GM12878 (cell line): ENCODE results near the gene WNT9A. TPM values are rescaled to one million over a fixed set of nuclear protein-coding genes. Genes with fewer than 3 reads are reported as not detected.

Experiments used
- ATAC-seq: fragments of 200-7000 bp; cut with Tn5 transposase; 3 replicates; pipeline ENCODE4 v1.9.1; 2020; ENCODE audit warnings: mild to moderate bottlenecking, moderate library complexity
- BruUV-seq: library from RNA; stranded (reverse); fragments of 400-500 nt; replicated peaks from 2 replicates; lab custom pipeline; 2021; lab: Mats Ljungman, UMichigan
- CTCF ChIA-PET: fragments of 300-600 bp; sonication (Branson Sonifier 250); formaldehyde crosslinking; extraction: SDS; loops from one replicate; lab custom pipeline; 2021; ENCODE audit warnings: inconsistent platforms; lab: Yijun Ruan, JAX
- POLR2A ChIA-PET: fragments of 350-600 bp; formaldehyde crosslinking; extraction: SDS; loops from one replicate; lab custom pipeline; 2021; ENCODE audit warnings: inconsistent platforms; lab: Charles Lee
- RAD21 ChIA-PET: fragments of 300-600 bp; sonication (Branson Sonifier 250); formaldehyde crosslinking; loops from one replicate; lab custom pipeline; 2023; ENCODE audit warnings: antibody characterized with exemption; ENCODE audit not compliant: unreplicated experiment; lab: Charles Lee
- SMC1A ChIA-PET: fragments of 300-600 bp; sonication (Branson Sonifier 250); formaldehyde crosslinking; loops from one replicate; lab custom pipeline; 2023; ENCODE audit not compliant: unreplicated experiment, uncharacterized antibody; lab: Charles Lee
- DNase-seq: peaks from one replicate; pipeline ENCODE4 v3.0.0-alpha.2; 2011; ENCODE audit warnings: low read depth, low spot score
- FAIRE-seq: peaks from 3 replicates; lab custom pipeline; 2011; peaks lifted over from hg19 to GRCh38; lab: Jason Lieb, UNC
- H2AFZ ChIP-seq: 2 replicates; pipeline ENCODE4 v1.6.0; 2011; ENCODE audit warnings: low read depth, low read length, control low read depth; ENCODE audit not compliant: control insufficient read depth
- H3K27ac ChIP-seq: 2 replicates; pipeline ENCODE4 v1.5.1; 2011; ENCODE audit warnings: control low read depth; ENCODE audit not compliant: control insufficient read depth, insufficient read depth
- H3K27me3 ChIP-seq, 2 experiments: replicated peaks in 1 of 2; 2 replicates each; pipeline versions ENCODE4 v1.6.0 to v1.6.1; 2011; ENCODE audit warnings: low read length in 1 of 2; ENCODE audit not compliant: control insufficient read depth in 2 of 2, insufficient read depth in 2 of 2
- H3K36me3 ChIP-seq, 2 experiments: 2 replicates each; pipeline ENCODE4 v1.5.1; 2011; ENCODE audit warnings: low read length in 1 of 2; ENCODE audit not compliant: control insufficient read depth in 2 of 2, insufficient read depth in 2 of 2
- H3K4me1 ChIP-seq: 2 replicates; pipeline ENCODE4 v1.6.1; 2011; ENCODE audit warnings: mild to moderate bottlenecking, low read length, moderate library complexity, mixed read lengths; ENCODE audit not compliant: control insufficient read depth, insufficient read depth
- H3K4me2 ChIP-seq: 2 replicates; pipeline ENCODE4 v1.6.0; 2011; ENCODE audit warnings: control low read depth; ENCODE audit not compliant: control insufficient read depth, insufficient read depth
- H3K4me3 ChIP-seq: fragments of 200-600 bp; sonication (generic); 2 replicates; pipeline ENCODE4 v1.5.1; 2016
- H3K79me2 ChIP-seq: 2 replicates; pipeline ENCODE4 v1.6.0; 2011; ENCODE audit warnings: low read length; ENCODE audit not compliant: control insufficient read depth, insufficient read depth
- H3K9ac ChIP-seq: 2 replicates; pipeline ENCODE4 v1.8.0; 2011; ENCODE audit warnings: low read length, control low read depth, mixed read lengths; ENCODE audit not compliant: control insufficient read depth, insufficient read depth
- H3K9me3 ChIP-seq: replicated peaks from 3 replicates; pipeline ENCODE4 v1.5.1; 2011; ENCODE audit warnings: mild to moderate bottlenecking, low read length; ENCODE audit not compliant: control insufficient read depth, insufficient read depth
- H4K20me1 ChIP-seq: 2 replicates; pipeline ENCODE4 v1.6.0; 2011; ENCODE audit not compliant: control insufficient read depth, insufficient read depth
- CUX1 ChIP-seq: IDR thresholded peaks from 2 replicates; pipeline ENCODE4 v1.6.1; 2012; ENCODE audit warnings: improper control_type of control experiment, low read depth, low read length; ENCODE audit not compliant: insufficient replicate concordance
- EZH2 ChIP-seq: IDR thresholded peaks from 2 replicates; pipeline ENCODE4 v1.6.1; 2012; ENCODE audit warnings: low read depth, mild to moderate bottlenecking, control low read depth, inconsistent platforms, low read length, borderline replicate concordance; ENCODE audit not compliant: control insufficient read depth
- GATAD2B ChIP-seq: fragments of 450-650 bp; conservative IDR thresholded peaks from 2 replicates; pipeline ENCODE4 v1.6.1; 2017; ENCODE audit warnings: low read depth, mild to moderate bottlenecking, moderate library complexity
- KAT2A ChIP-seq: conservative IDR thresholded peaks from 2 replicates; pipeline ENCODE4 v1.6.1; 2011; ENCODE audit warnings: low read depth, low read length; ENCODE audit not compliant: control insufficient read depth
- MYC ChIP-seq: IDR thresholded peaks from 2 replicates; pipeline ENCODE4 v1.6.1; 2011; ENCODE audit warnings: mild to moderate bottlenecking, low read length, moderate library complexity, inconsistent platforms; ENCODE audit not compliant: insufficient read depth, insufficient replicate concordance, insufficient read length, severe bottlenecking
- NBN ChIP-seq: fragments of 450-650 bp; IDR thresholded peaks from 2 replicates; pipeline ENCODE4 v1.6.1; 2016
- NFIC ChIP-seq: IDR thresholded peaks from 2 replicates; pipeline ENCODE4 v1.6.1; 2012; ENCODE audit warnings: low read depth, mild to moderate bottlenecking, inconsistent platforms, low read length, moderate library complexity
- NR2F1 ChIP-seq: fragments of 450-650 bp; conservative IDR thresholded peaks from 2 replicates; pipeline ENCODE4 v1.6.1; 2017; ENCODE audit warnings: mild to moderate bottlenecking
- SKIL ChIP-seq: fragments of 450-650 bp; IDR thresholded peaks from 2 replicates; pipeline ENCODE4 v1.6.1; 2017; ENCODE audit warnings: mild to moderate bottlenecking, low read depth, inconsistent platforms; ENCODE audit not compliant: poor library complexity, severe bottlenecking
- TARDBP ChIP-seq: IDR thresholded peaks from 2 replicates; pipeline ENCODE4 v1.6.1; 2016; ENCODE audit warnings: borderline replicate concordance
- ZZZ3 ChIP-seq: IDR thresholded peaks from 2 replicates; pipeline ENCODE4 v1.6.1; 2011; ENCODE audit warnings: low read depth; ENCODE audit not compliant: control insufficient read depth, insufficient read length
- WGBS: methylation state at CpG from one replicate; pipeline ENCODE4 v1.1.6; 2016; ENCODE audit warnings: low lambda C conversion rate; ENCODE audit not compliant: insufficient replicate concordance, insufficient coverage; ENCODE audit errors: missing lambda C conversion rate; 5-methylcytosine and 5-hydroxymethylcytosine counted together
- in situ Hi-C: fragments of 300-500 bp; cut with MboI; formaldehyde crosslinking; loops from 9 replicates; pipeline ENCODE4 v1.14.3; 2018; ENCODE audit warnings: mixed read lengths
- intact Hi-C: fragments of 100-400 bp; cut with micrococcal nuclease; formaldehyde crosslinking; loops from one replicate; pipeline ENCODE4 v1.14.2; 2022; ENCODE audit not compliant: unreplicated experiment
- polyA plus RNA-seq, 11 experiments: library from polyadenylated mRNA; depleted of rRNA in 4 of 11; unstranded in 6 of 11; stranded (reverse) in 5 of 11; fragments of >200 nt; fragmentation: Nextera tagmentation in 4 of 11; fragmentation: Illumina TruSeq in 1 of 11; extraction: Ambion mirVana in 4 of 11; extraction: Trizol in 1 of 11; gene quantifications; 1 replicate in 1 of 11; 2 replicates in 10 of 11; pipeline versions ENCODE4 v1.2.1 to v1.2.3, GENCODE V29; 2011 to 2016; ENCODE audit warnings: inconsistent platforms in 2 of 11, missing spikeins in 2 of 11, low read depth in 1 of 11
- total RNA-seq, 4 experiments: library from RNA; depleted of rRNA in 3 of 4; stranded (reverse); fragments of >200 nt in 3 of 4; fragmentation: Illumina TruSeq in 1 of 4; extraction: Trizol in 1 of 4; gene quantifications; 2 replicates each; pipeline versions ENCODE4 v1.2.1 to v1.2.3, GENCODE V29; 2013 to 2021
- TF ChIP-seq, protein P1 (sequence below): fragments of 150-350 bp; IDR thresholded peaks from 2 replicates; pipeline ENCODE4 v1.6.1; 2014; ENCODE audit warnings: mild to moderate bottlenecking, low read depth, low read length

The WNT9A gene
- total and polyA plus RNA-seq, 10 of the 15 experiments (the other 5 are each of a cell fraction or from before 2014, with no cell fraction given): not detected

GRCh38 chr1:227909188-227909587, 38.5 kb downstream of the WNT9A start:
- ATAC-seq (no peak), DNase-seq (no peak), FAIRE-seq (no peak)
- 0% methylated on average over 2 of the region's 2 CpGs for WGBS
- BruUV-seq: no TSS peak
- TF ChIP-seq, protein P1, sequence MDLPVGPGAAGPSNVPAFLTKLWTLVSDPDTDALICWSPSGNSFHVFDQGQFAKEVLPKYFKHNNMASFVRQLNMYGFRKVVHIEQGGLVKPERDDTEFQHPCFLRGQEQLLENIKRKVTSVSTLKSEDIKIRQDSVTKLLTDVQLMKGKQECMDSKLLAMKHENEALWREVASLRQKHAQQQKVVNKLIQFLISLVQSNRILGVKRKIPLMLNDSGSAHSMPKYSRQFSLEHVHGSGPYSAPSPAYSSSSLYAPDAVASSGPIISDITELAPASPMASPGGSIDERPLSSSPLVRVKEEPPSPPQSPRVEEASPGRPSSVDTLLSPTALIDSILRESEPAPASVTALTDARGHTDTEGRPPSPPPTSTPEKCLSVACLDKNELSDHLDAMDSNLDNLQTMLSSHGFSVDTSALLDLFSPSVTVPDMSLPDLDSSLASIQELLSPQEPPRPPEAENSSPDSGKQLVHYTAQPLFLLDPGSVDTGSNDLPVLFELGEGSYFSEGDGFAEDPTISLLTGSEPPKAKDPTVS: no peak
- TF ChIP-seq SKIL: no peak
- no peak for TF ChIP-seq KAT2A
- no peak for TF ChIP-seq GATAD2B
- TF ChIP-seq MYC: no peak
- TF ChIP-seq EZH2: no peak
- no peak for TF ChIP-seq CUX1
- TF ChIP-seq ZZZ3: no peak
- TF ChIP-seq NR2F1: no peak
- no peak for TF ChIP-seq NFIC
- TF ChIP-seq NBN: no peak
- TF ChIP-seq TARDBP: no peak
- no peak overlapping the region for H2AFZ ChIP-seq
- CTCF ChIA-PET: no interaction called here
- H4K20me1 ChIP-seq: no peaks in the 10 kb centered on the region
- no peaks in the 10 kb centered on the region for H3K36me3 ChIP-seq
- H3K4me1 ChIP-seq: no peaks in the 10 kb centered on the region
- SMC1A ChIA-PET: no interaction called here
- no peak overlapping the region for H3K27ac ChIP-seq
- H3K27me3 ChIP-seq: no peaks in the 10 kb centered on the region; a peak in 2 of 4 replicates
- in situ Hi-C loops: no loop called here
- POLR2A ChIA-PET: no interaction called here
- RAD21 ChIA-PET: no interaction called here
- no peak overlapping the region for H3K4me3 ChIP-seq
- no peak overlapping the region for H3K4me2 ChIP-seq
- H3K9ac ChIP-seq: no peak overlapping the region
- no peaks in the 10 kb centered on the region for H3K9me3 ChIP-seq
- H3K79me2 ChIP-seq: no peaks in the 10 kb centered on the region
- intact Hi-C loops: loop anchor here (10.0 kb wide), 1 partner anchor 64 kb away; no protein-coding TSS in a partner anchor
